Right renal cortex interstitium (tissue), 3 donors: Measurements from ENCODE around the gene TSPYL6. TPM values are rescaled to one million over a fixed set of nuclear protein-coding genes. Genes with fewer than 3 reads are reported as not detected.
"Not testable (repeated sequence)": the region's sequence is repeated elsewhere in the genome, so short reads cannot be mapped to it uniquely, and the experiment has no call there.

ENCODE experiments used
- DNase-seq, 3 donors: peaks; one replicate each; pipeline ENCODE4 v3.0.0-alpha.2; 2013; ENCODE audit warnings: low read depth in 3 of 3, low spot score in 2 of 3
- polyA plus RNA-seq, 3 donors: library from polyadenylated mRNA; unstranded; fragments of 120-200 nt; gene quantifications; one replicate each; pipeline ENCODE4 v1.2.1, GENCODE V29; 2013; ENCODE audit not compliant: insufficient read length in 3 of 3

Gene TSPYL6
- under 1 TPM in 1 of 3 donors, not detected in 2; 0.06 TPM for polyA plus RNA-seq

DNA sequence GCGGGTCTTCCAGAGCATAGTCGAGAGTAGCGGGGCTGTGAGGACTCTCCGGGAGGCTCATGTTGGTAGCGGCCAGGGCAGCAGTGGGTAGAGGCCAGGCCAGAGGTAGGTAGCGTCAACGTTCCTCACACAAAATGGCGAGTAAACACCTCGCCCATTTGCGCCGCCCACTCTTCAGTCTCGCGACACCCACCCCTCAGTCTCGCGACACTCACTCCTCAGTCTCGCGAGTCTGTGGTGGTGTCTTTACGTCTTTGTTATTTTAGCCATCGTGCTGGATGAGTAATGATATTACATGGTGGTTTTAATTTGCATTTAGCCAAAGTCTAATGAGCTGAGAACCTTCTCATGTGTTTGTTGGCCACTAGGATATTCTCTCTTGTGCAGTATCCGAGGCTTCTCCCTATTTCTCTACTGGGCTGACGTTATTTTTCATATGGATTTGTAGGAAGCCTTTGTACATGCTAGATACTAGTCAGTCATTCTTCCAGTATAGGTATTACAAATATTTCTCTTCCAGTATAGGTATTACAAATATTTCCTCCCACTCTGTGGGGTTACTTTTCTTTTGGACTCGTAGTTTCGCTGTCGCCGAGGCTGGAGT is at the start of gene TSPYL6:
Gene TSPYL6 (minus strand): TSS at position 139 of the 604 bp plus-strand sequence. CDS start 78 bp downstream, at position 61.
- DNase-seq: no peak

DNA sequence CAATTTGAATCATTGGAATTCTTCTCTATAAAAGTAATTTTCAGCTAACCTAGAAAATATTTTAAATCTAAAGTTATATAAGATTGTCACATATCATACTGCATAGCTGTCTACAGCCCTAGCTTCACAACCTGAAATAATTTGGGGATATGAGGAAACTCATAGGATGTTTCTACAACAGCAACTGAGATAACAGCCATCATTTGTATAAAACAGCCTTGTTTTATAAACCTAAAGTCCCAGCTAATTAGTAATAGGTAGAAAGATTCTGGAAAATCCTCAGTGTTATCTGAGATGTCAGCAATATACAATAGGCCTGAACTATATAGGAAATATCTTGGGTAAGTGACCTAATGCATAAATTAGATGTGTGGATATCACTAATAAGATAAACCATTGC is 47.6 kb upstream of the TSPYL6 start:
- DNase-seq: no peak

- DNase-seq: no peak
These were observed 42.5 kb upstream of the TSPYL6 start for GRCh38 chr2:54298514-54298913.

- DNase-seq: peak; percentile 8 to 63 (median 48)
These were observed 39.9 kb upstream of the TSPYL6 start for GRCh38 chr2:54295911-54296310.

DNA sequence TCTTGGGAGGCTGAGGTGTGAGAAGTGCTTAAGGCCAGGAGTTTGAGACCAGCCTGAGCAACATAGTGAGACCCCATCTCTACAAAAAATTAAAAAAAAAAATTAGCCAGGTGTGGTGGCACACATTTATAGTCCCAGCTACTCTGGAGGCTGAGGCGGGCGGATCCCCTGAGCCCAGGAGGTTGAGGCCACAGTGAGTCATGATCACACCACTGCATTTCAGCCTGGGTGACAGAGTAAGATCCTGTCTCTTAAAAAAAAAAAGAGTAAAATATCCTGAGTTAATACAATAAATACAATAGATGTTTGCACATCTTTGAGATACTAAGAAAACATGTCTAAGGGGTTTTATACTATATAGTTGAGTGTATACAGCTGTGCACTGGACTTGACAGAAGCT is 38.6 kb upstream of the TSPYL6 start:
- not testable (repeated sequence) for DNase-seq

- no peak for DNase-seq
These were observed 34.5 kb upstream of the TSPYL6 start for GRCh38 chr2:54290356-54291025.

DNA sequence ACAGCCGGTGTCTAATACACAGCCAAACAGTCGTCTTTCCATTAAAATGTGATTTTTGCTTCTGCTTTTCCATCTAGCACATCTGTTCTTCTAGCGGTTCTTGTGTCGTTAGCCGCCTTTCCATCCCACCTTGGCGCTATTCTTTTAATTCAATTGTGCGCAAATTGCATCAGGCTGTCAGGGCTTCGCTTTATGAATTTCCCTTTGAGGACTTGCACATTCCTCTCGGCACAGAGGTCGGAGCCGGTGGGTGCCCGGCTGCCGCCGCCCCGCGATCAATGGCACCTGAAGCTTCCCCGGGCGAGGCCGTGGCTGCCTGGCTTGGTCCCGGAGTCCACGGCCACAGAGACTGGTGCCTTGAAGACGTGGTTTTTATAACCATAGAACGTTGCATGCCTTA is 33.9 kb upstream of the TSPYL6 start:
- DNase-seq: no peak

GRCh38 chr2:54287532-54287931 is 31.5 kb upstream of the TSPYL6 start:
- no peak for DNase-seq

DNA sequence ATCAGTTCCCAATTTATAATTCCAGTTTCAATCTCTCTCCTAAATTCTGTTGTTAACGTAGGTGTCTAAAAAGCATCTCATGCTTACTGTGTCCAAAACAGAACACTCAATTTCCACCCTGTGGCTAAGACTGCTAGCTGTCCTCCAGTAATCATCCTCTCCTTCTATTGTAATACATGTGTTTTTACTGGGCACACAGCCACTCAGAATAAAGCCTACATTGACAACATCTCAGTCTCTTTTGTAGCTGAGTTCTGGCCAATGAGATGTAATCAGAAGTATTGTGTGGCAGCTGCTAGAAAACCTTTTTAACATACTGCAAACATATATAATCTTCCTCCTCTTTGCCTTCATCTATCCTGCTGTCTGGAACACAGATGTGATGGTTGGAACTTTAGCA is 29.4 kb upstream of the TSPYL6 start:
- no peak for DNase-seq

GRCh38 chr2:54284826-54285225 is 28.8 kb upstream of the TSPYL6 start:
- peak in 1 of 3 donors; percentile 13 for DNase-seq

DNA sequence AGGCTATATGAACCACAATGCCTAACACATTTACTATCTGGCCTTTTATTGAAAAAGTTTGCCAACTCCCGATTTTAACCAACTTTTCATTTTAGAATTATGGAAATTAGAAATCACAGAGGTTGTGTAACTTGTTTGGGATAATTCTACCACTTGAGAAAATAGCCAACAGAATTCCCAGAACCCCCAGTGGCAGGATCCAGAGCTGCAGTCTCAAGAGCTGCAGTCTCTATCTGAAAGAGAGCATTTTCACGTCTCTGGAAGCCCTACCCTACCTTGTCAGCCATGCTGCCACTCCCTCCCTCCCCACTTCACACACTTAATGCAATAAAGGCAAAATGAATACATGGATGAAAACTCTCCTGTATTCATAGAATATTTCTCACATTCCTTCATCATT is 23.4 kb upstream of the TSPYL6 start:
- no peak for DNase-seq

DNA sequence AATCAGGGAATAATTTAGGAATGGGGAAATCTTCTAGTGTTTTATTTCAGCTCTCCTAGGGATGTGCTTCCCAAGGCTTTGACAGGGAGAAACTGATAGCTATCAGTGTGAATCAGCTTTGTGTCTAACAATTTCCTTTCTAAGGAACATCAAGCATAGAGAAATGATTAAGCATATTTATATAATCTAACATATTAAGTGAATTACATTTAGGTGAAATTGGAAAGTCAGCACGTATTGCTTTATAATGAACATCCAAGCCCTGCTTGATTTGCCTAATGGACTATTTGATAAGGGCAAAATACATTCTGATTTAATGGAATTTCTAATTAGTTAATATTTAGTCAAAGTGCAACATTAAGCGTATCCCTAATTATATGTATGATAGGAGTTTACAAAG is 19.5 kb upstream of the TSPYL6 start:
- no peak for DNase-seq

GRCh38 chr2:54274781-54275242 is 18.8 kb upstream of the TSPYL6 start:
- no peak for DNase-seq

DNA sequence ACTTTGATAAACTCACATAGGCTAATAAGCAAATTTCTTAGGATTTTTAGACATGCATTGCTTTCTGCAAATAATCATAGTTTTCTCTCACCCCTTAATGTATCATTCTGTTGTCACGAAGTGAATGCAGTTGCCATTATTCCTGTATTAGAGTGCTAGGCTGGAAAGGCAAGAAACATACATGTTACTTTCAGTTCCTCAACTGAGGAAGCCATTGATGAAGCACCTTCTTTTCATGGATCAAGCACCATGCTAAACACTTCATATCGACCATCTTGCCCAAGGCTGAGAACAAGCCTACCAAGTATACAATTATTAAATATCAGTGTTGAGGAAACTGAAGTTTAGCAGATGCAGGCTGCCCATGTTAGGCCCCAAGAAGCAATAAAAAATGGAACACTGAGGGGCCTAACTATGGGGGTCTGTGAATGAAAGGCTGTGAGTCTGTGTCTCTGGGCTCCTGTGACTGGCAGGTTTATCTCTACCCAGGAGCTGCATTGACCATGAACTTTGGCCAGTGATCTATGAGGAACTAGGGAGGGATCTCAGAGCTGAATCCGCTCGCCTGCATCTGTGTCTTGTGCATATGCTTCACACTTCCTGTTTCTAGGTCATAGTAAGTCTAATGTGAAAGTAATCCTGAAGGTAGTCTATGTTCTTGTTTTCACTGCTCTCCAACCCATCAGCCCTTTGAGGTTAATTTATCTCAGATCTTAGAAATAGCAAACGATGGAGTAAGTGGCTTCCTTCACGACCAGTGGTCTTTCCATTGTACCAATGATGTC is 16.0 kb upstream of the TSPYL6 start:
- no peak for DNase-seq

GRCh38 chr2:54271189-54271588 is 15.2 kb upstream of the TSPYL6 start:
- DNase-seq: no peak

- no peak for DNase-seq
These were observed 11.5 kb upstream of the TSPYL6 start for GRCh38 chr2:54267577-54267976.

DNA sequence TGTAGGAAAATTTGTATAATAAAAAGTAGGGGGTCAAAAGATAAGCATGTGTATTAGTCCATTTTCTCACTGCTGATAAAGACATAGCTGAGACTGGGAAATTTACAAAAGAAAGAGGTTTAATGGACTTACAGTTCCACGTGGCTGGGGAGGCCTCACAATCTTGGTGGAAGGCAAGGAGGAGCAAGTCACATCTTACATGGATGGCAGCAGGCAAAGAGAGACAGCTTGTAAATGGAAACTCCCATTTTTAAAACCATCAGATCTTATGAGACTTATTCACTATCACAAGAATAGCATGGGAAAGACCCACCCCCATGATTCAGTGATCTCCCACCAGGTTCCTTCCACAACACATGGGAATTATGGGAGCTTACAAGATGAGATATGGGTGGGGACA is 9.1 kb upstream of the TSPYL6 start:
- not testable (repeated sequence) for DNase-seq

DNA sequence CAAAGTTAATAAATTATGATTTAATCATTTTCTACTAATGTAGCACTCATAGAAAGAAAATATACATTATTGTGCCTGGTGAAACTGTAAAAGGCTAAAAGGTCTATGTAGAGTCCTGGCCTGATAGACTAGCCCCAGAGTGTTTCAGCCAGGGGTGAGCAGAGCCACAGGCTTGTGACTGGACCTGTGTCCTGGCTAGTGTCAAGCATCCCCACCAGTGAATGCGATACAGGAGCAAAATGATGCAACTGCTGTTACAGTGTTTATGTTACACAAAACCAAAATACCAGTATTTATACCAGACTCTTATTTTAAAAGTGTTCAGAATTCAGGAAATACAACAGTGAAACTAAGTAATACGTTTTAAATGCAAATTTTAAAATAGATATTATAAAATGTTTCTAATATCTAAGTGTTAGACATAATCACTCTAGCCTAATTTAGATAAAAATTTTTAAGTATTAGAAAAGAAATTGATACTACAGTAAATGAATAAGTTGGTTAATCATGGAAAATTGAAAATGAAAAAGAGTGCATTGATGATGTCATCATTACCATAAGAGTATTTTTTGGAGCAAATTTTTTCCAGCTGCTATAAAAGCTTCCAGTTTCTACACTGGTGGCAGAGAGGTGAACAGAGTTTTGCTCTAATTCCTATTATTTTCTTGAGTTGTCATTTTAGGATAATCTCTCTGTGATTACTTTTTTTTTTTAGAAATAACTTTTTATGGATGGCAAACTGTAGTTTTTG is 6.2 kb upstream of the TSPYL6 start:
- no peak for DNase-seq

- no peak for DNase-seq
These were observed 5.5 kb upstream of the TSPYL6 start for GRCh38 chr2:54261537-54261936.

GRCh38 chr2:54260241-54260595 is 4.2 kb upstream of the TSPYL6 start:
- DNase-seq: no peak
